Pancreas (tissue), 10 donors: ENCODE data around the gene UMOD. TPM values are rescaled to one million over a fixed set of nuclear protein-coding genes. Genes with fewer than 3 reads are reported as not detected.

Experiments used
- ATAC-seq, 4 donors: fragments of 200-7000 bp; cut with Tn5 transposase; one replicate each; pipeline versions ENCODE4 v1.8.0 to v1.9.1; 2020; ENCODE audit warnings: mild to moderate bottlenecking in 4 of 4, moderate library complexity in 4 of 4
- DNase-seq, 6 donors: peaks; one replicate each; pipeline ENCODE4 v3.0.0-alpha.2; 2020
- FAIRE-seq: peaks from 2 replicates; lab custom pipeline; 2012; peaks lifted over from hg19 to GRCh38; lab: Jason Lieb, UNC
- H3K27ac ChIP-seq, 4 donors: fragments of 200-600 bp; sonication (generic); 1 replicate in 3 of 4; 2 replicates in 1 of 4; pipeline versions ENCODE4 v1.5.0 to v1.8.0; 2020
- H3K27me3 ChIP-seq, 4 donors: fragments of 200-600 bp; one replicate each; pipeline ENCODE4 v1.8.0; 2021
- H3K36me3 ChIP-seq, 3 donors: fragments of 200-600 bp; sonication (generic) in 1 of 3; one replicate each; pipeline versions ENCODE4 v1.5.0 to v1.8.0; 2020 to 2021
- H3K4me1 ChIP-seq, 3 donors: fragments of 200-600 bp; one replicate each; pipeline ENCODE4 v1.8.0; 2021
- H3K4me3 ChIP-seq, 4 donors: fragments of 200-600 bp; sonication (generic) in 2 of 4; one replicate each; pipeline versions ENCODE4 v1.5.0 to v1.8.0; 2020 to 2021
- H3K9me3 ChIP-seq, 4 donors: fragments of 200-600 bp; one replicate each; pipeline ENCODE4 v1.8.0; 2021
- CTCF ChIP-seq, 4 donors: fragments of 200-600 bp; sonication (generic) in 3 of 4; IDR thresholded peaks; one replicate each; pipeline versions ENCODE4 v1.5.0 to v1.8.0; 2021; ENCODE audit warnings: antibody characterized with exemption in 4 of 4
- WGBS, 2 donors: extraction: QIAGEN DNeasy Blood & Tissue Kit; methylation state at CpG; one replicate each; pipeline ENCODE4 v1.1.7; 2013; 5-methylcytosine and 5-hydroxymethylcytosine counted together
- intact Hi-C, 3 donors: fragments of 100-400 bp; cut with DNase I; formaldehyde crosslinking; loops; one replicate each; pipeline versions ENCODE4 v1.11.1 to v1.14.2; 2022
- polyA plus RNA-seq, 2 donors: library from polyadenylated mRNA; stranded (reverse); fragments of 200-250 nt; gene quantifications; one replicate each; pipeline ENCODE4 v1.2.3, GENCODE V29; 2013
- total RNA-seq, 6 donors: library from RNA; stranded (reverse); fragmentation: NEBNext Ultra II Directional in 4 of 6; extraction: Animal tissue kit (Norgen Biotek cat#: 25700) in 4 of 6; gene quantifications; one replicate each; pipeline versions ENCODE4 v1.2.1 to v1.2.4, GENCODE V29; 2021 to 2023
- donor health status: healthy with polysubstance abuse.
- donor health status: DM: no; HTN: no; CAD: no; lungs with moderate emphysema.
- donor health status: DM: no; HTN: no; CAD: no.
- donor health status: control.
- donor health status: control.
- donor health status: Bipolar disorder and iron deficiency.
- donor health status: DM: yes; HTN: yes; CAD: no.
- donor health status: DM: no; HTN: no; CAD: no.
- donor health status: DM: no; HTN: no; CAD: no.
- donor health status: DM: yes; HTN: yes; CAD: no.

UMOD gene
- total and polyA plus RNA-seq, 8 donors = 1.3 to 9.6 (median 3.4) TPM

GRCh38 chr16:20307791-20308190, 44.7 kb downstream of the UMOD start:
- 43 to 53% methylated on average over 7 of the region's 7 CpGs for WGBS, 2 donors
- H3K4me3 ChIP-seq = no peak overlapping the region
- intact Hi-C loops = no loop called here
- H3K9me3 ChIP-seq = no peaks in the 10 kb centered on the region
- ATAC-seq (peak; percentile 1 to 7 (median 2)), DNase-seq (peak in 2 of 6 donors; percentile 56 to 85), FAIRE-seq (no peak)
- no peaks in the 10 kb centered on the region for H3K27me3 ChIP-seq
- H3K4me1 ChIP-seq = no peaks in the 10 kb centered on the region
- peak overlapping the region in 1 of 4 donors; percentile 12 for H3K27ac ChIP-seq
- TF ChIP-seq CTCF (IDR thresholded peaks at IDR 0.05) = no peak
- H3K36me3 ChIP-seq = peaks cover 0 to 1% (median 0%) of the 10 kb centered on the region in 3 donors

GRCh38 chr16:20307240-20307671, 45.3 kb downstream of the UMOD start:
- intact Hi-C loops = no loop called here
- no peaks in the 10 kb centered on the region for H3K27me3 ChIP-seq
- DNase-seq (peak in 3 of 6 donors; percentile 79 to 91 (median 89)), ATAC-seq (peak; percentile 1 to 2 (median 2)), FAIRE-seq (no peak)
- no peaks in the 10 kb centered on the region for H3K36me3 ChIP-seq
- H3K4me1 ChIP-seq = no peaks in the 10 kb centered on the region
- 26 to 32% methylated on average over 1 of the region's 1 CpG for WGBS, 2 donors
- no peak overlapping the region for H3K4me3 ChIP-seq
- no peak for TF ChIP-seq CTCF (IDR thresholded peaks at IDR 0.05)
- no peaks in the 10 kb centered on the region for H3K9me3 ChIP-seq
- no peak overlapping the region for H3K27ac ChIP-seq

- Histone ChIP-seq H3K27ac (no peak overlapping the region), H3K4me3 (no peak overlapping the region), H3K27me3 (no peaks in the 10 kb centered on the region), H3K9me3 (no peaks in the 10 kb centered on the region), H3K36me3 (no peaks in the 10 kb centered on the region), H3K4me1 (no peaks in the 10 kb centered on the region)
- WGBS, 2 donors = 20 to 26% methylated on average over 4 of the region's 4 CpGs
- intact Hi-C loops = no loop called here
- peak in 2 of 6 donors; percentile 59 to 85 for DNase-seq
- TF ChIP-seq CTCF (IDR thresholded peaks at IDR 0.05) = no peak
- FAIRE-seq = no peak
- peak in 1 of 4 donors; percentile 0 for ATAC-seq
Measured at GRCh38 chr16:20306401-20306800, 46.1 kb downstream of the UMOD start.

- no peak overlapping the region for H3K27ac ChIP-seq
- intact Hi-C loops = loop anchor here in 1 of 3 donors (5.0 kb wide), 1 partner anchor 396 kb away; no protein-coding TSS in a partner anchor
- FAIRE-seq = no peak
Measured at GRCh38 chr16:20303012-20303411, 49.5 kb downstream of the UMOD start.

More at GRCh38 chr16:20303012-20303411, 49.5 kb downstream of the UMOD start:
- DNase-seq = no peak
- no peak for ATAC-seq
- Histone ChIP-seq H3K27me3 (no peaks in the 10 kb centered on the region), H3K4me1 (no peaks in the 10 kb centered on the region), H3K9me3 (no peaks in the 10 kb centered on the region), H3K36me3 (no peaks in the 10 kb centered on the region), H3K4me3 (no peak overlapping the region)
- TF ChIP-seq CTCF (IDR thresholded peaks at IDR 0.05) = no peak
- WGBS, 2 donors = 33 to 47% methylated on average over 4 of the region's 4 CpGs
